ENCODE measurements around the gene ITPR1.

GRCh38 chr3:4859788-4860187 is 366.6 kb downstream of the ITPR1 start:
- TF ChIP-seq SUZ12 (IDR thresholded peaks at IDR 0.05): no peak
- no peak for TF ChIP-seq SP1 (IDR thresholded peaks at IDR 0.05)
- TF ChIP-seq ELF4 (IDR thresholded peaks at IDR 0.05): no peak
- no peak for TF ChIP-seq TARDBP (IDR thresholded peaks at IDR 0.05)
- no peak for TF ChIP-seq ARNT (IDR thresholded peaks at IDR 0.05)
- no peak for TF ChIP-seq FOXA1 (IDR thresholded peaks at IDR 0.05)
- no peak for TF ChIP-seq FOXM1 (IDR thresholded peaks at IDR 0.05; ENCODE audit: borderline replicate concordance)
- TF ChIP-seq L3MBTL2 (conservative IDR thresholded peaks at IDR 0.05): no peak
- TF ChIP-seq ZNF384 (IDR thresholded peaks at IDR 0.05): no peak
- TF ChIP-seq HDGF (IDR thresholded peaks at IDR 0.05; ENCODE audit: borderline replicate concordance): no peak
- TF ChIP-seq FOXK2 (IDR thresholded peaks at IDR 0.05): no peak
- no peak for TF ChIP-seq PKNOX1 (IDR thresholded peaks at IDR 0.05)
- TF ChIP-seq CTBP1 (IDR thresholded peaks at IDR 0.05; ENCODE audit: borderline replicate concordance): no peak

Measured in HEK293T (cell line).